GM12865 (cell line): ENCODE results near the gene PNLIPRP1.

Experiments
- DNase-seq: peaks from one replicate; pipeline ENCODE4 v3.0.0; 2010; ENCODE audit warnings: low read depth
- H3K4me3 ChIP-seq: 2 replicates; pipeline ENCODE4 v1.5.1; 2011; ENCODE audit warnings: mild to moderate bottlenecking, low read depth, low read length, control low read depth
- CTCF ChIP-seq: IDR thresholded peaks from 2 replicates; pipeline ENCODE4 v1.5.1; 2011; ENCODE audit warnings: low read length, control low read depth, low read depth, inconsistent platforms; ENCODE audit not compliant: insufficient read depth; ENCODE audit errors: missing control alignments

The PNLIPRP1 gene

GRCh38 chr10:116636385-116636784 is 45.6 kb downstream of the PNLIPRP1 start:
- no peak for TF ChIP-seq CTCF
- DNase-seq = no peak

GRCh38 chr10:116636976-116637375 is 46.2 kb downstream of the PNLIPRP1 start:
- no peak for TF ChIP-seq CTCF
- DNase-seq = no peak
- H3K4me3 ChIP-seq = no peak overlapping the region

More at GRCh38 chr10:116636385-116636784, 45.6 kb downstream of the PNLIPRP1 start:
- H3K4me3 ChIP-seq = no peak overlapping the region

GRCh38 chr10:116637830-116638229 is 47.1 kb downstream of the PNLIPRP1 start:
- TF ChIP-seq CTCF = no peak
- no peak for DNase-seq
- no peak overlapping the region for H3K4me3 ChIP-seq

GRCh38 chr10:116646502-116646901 is 55.7 kb downstream of the PNLIPRP1 start:
- no peak for DNase-seq
- no peak for TF ChIP-seq CTCF
- no peak overlapping the region for H3K4me3 ChIP-seq

GRCh38 chr10:116648903-116649302 is 58.1 kb downstream of the PNLIPRP1 start:
- TF ChIP-seq CTCF = no peak
- no peak for DNase-seq
- no peak overlapping the region for H3K4me3 ChIP-seq

GRCh38 chr10:116653885-116654284 is 63.1 kb downstream of the PNLIPRP1 start:
- TF ChIP-seq CTCF = no peak

GRCh38 chr10:116654816-116655215 is 64.1 kb downstream of the PNLIPRP1 start:
- TF ChIP-seq CTCF = peak; percentile 27
- no peak overlapping the region for H3K4me3 ChIP-seq
- DNase-seq = peak; percentile 7

More at GRCh38 chr10:116653885-116654284, 63.1 kb downstream of the PNLIPRP1 start:
- DNase-seq = no peak
- H3K4me3 ChIP-seq = no peak overlapping the region
